Cardiac muscle cell (in vitro differentiated cells and primary cell): Measurements from ENCODE around the gene PUSL1. TPM values are rescaled to one million over a fixed set of nuclear protein-coding genes. Genes with fewer than 3 reads are reported as not detected.

Source experiments
- DNase-seq, 2 donors: peaks; one replicate each; pipeline versions ENCODE4 v3.0.0 to v3.0.0-alpha.2; 2010 to 2017; ENCODE audit warnings: low read depth in 1 of 2, low spot score in 1 of 2
- H3K27ac ChIP-seq: fragments of 200-600 bp; sonication (generic); 2 replicates; pipeline ENCODE4 v1.5.1; 2016
- H3K27me3 ChIP-seq: fragments of 200-600 bp; sonication (generic); 2 replicates; pipeline ENCODE4 v1.6.0; 2016; ENCODE audit warnings: control low read depth
- H3K36me3 ChIP-seq: fragments of 200-600 bp; sonication (generic); 2 replicates; pipeline ENCODE4 v1.5.1; 2016; ENCODE audit warnings: control low read depth
- H3K4me1 ChIP-seq: fragments of 200-600 bp; sonication (generic); 2 replicates; pipeline ENCODE4 v1.8.1; 2017; ENCODE audit warnings: low read depth, mild to moderate bottlenecking, mixed run types
- H3K4me3 ChIP-seq: fragments of 200-600 bp; sonication (generic); 2 replicates; pipeline ENCODE4 v1.5.1; 2016; ENCODE audit warnings: mild to moderate bottlenecking
- H3K9me3 ChIP-seq: fragments of 200-600 bp; sonication (generic); 2 replicates; pipeline ENCODE4 v1.5.1; 2017; ENCODE audit warnings: low read depth, mild to moderate bottlenecking, control low read depth
- CTCF ChIP-seq: IDR thresholded peaks from 2 replicates; pipeline ENCODE4 v1.5.1; 2012; ENCODE audit warnings: low read depth, mild to moderate bottlenecking, low read length
- polyA plus RNA-seq: library from polyadenylated mRNA; unstranded; fragments of >200 nt; fragmentation: Nextera tagmentation; extraction: Ambion mirVana; gene quantifications from 2 replicates; pipeline ENCODE4 v1.2.1, GENCODE V29; 2016
- total RNA-seq: library from RNA; depleted of rRNA; stranded (reverse); fragments of >200 nt; gene quantifications from 2 replicates; pipeline ENCODE4 v1.2.3, GENCODE V29; 2016

The PUSL1 gene
- total RNA-seq (22.1 and 25.0 TPM in 2 replicates), polyA plus RNA-seq (17.4 and 18.7 TPM in 2 replicates)

- H3K9me3 ChIP-seq: no peaks in the 10 kb centered on the region
- no peaks in the 10 kb centered on the region for H3K27me3 ChIP-seq
- peaks cover 18% of the 10 kb centered on the region for H3K4me1 ChIP-seq
- H3K27ac ChIP-seq: peak within 1 kb of the TSS; percentile 63
- H3K36me3 ChIP-seq: peaks cover 6% of the 10 kb centered on the region
- peak within 1 kb of the TSS; percentile 90 for H3K4me3 ChIP-seq
- TF ChIP-seq CTCF: no peak
- peak; percentile 95 to 96 for DNase-seq
Measured at GRCh38 chr1:1307923-1308755, at the start of gene PUSL1, which contains the start of gene ACAP3. Gene PUSL1 (plus strand): TSS chr1:1308597. CDS start chr1:1308644, 47 bp downstream. Gene ACAP3 (minus strand): TSS chr1:1307930. CDS start chr1:1307815, 115 bp downstream.

DNA sequence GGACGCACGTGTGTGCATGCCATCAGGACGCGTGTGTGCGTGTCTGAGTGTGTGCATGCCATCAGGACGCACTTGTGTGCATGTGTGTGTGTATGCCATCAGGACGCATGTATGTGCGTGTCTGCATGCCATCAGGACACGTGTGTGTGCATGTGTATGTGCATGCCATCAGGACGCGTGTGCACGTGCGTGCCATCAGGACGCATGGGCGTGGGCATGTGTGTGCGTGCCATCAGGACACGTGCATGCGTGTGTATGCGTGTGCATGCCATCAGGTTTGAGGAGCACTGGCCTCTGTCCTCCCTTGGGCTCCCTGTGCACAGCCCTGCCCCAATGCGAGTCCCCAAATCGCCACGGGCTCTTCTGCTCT, 49.3 kb upstream of the PUSL1 start:
- Histone ChIP-seq H3K27ac (no peak overlapping the region), H3K9me3 (no peaks in the 10 kb centered on the region), H3K4me1 (no peaks in the 10 kb centered on the region), H3K36me3 (peaks cover 20% of the 10 kb centered on the region), H3K4me3 (no peak overlapping the region), H3K27me3 (no peaks in the 10 kb centered on the region)
- TF ChIP-seq CTCF: no peak
- DNase-seq: no peak

- Histone ChIP-seq H3K4me3 (no peak overlapping the region), H3K27ac (no peak overlapping the region), H3K4me1 (no peaks in the 10 kb centered on the region), H3K9me3 (no peaks in the 10 kb centered on the region), H3K27me3 (no peaks in the 10 kb centered on the region), H3K36me3 (peaks cover 20% of the 10 kb centered on the region)
- DNase-seq: no peak
- no peak for TF ChIP-seq CTCF
Measured at GRCh38 chr1:1259540-1259939, 48.9 kb upstream of the PUSL1 start.

DNA sequence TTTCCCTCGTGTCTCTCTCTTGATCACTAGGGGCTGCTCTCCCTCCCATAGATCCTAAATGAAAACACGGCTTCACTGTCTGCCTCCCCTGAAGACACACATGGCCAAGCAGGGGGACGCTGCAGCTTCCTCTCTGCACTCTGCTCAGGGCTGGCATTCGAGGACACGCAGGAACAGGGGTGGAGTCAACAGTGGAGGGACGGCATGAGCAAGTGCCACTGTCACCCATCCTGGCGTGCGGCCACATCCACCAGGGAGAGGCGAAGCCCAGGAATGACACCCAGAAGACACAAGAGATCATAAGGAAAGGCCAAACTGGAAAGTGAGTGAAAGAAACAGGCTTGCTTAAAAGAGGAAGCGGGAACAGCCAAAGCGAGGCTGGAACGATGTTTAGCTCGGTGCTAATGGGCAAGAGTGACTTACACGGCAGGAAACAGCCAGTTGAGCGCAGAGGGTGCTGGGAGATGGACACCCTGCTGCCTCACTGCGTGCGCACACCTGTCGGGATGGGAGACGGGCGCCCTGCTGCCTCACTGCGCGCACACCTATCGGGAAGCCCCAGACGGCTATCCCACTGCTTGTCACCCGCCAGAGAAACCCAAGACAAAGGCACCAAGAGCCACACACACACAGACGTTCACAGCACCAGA, 48.3 kb upstream of the PUSL1 start:
- TF ChIP-seq CTCF: no peak
- DNase-seq: no peak
- no peaks in the 10 kb centered on the region for H3K9me3 ChIP-seq
- H3K27ac ChIP-seq: no peak overlapping the region
- peaks cover 18% of the 10 kb centered on the region for H3K36me3 ChIP-seq
- no peaks in the 10 kb centered on the region for H3K4me1 ChIP-seq
- no peak overlapping the region for H3K4me3 ChIP-seq
- no peaks in the 10 kb centered on the region for H3K27me3 ChIP-seq

- Histone ChIP-seq H3K27me3 (no peaks in the 10 kb centered on the region), H3K36me3 (peaks cover 19% of the 10 kb centered on the region), H3K4me3 (no peak overlapping the region), H3K4me1 (no peaks in the 10 kb centered on the region), H3K9me3 (no peaks in the 10 kb centered on the region), H3K27ac (peak overlapping the region; percentile 13)
- DNase-seq: no peak
- TF ChIP-seq CTCF: no peak
Measured at GRCh38 chr1:1260843-1261560, 47.4 kb upstream of the PUSL1 start.
